Measurements from ENCODE around the gene PARD6G. TPM values are rescaled to one million over a fixed set of nuclear protein-coding genes. Genes with fewer than 3 reads are reported as not detected.

Gene PARD6G
- total RNA-seq, 1 donor from 2014 or later: 4.1 TPM

DNA sequence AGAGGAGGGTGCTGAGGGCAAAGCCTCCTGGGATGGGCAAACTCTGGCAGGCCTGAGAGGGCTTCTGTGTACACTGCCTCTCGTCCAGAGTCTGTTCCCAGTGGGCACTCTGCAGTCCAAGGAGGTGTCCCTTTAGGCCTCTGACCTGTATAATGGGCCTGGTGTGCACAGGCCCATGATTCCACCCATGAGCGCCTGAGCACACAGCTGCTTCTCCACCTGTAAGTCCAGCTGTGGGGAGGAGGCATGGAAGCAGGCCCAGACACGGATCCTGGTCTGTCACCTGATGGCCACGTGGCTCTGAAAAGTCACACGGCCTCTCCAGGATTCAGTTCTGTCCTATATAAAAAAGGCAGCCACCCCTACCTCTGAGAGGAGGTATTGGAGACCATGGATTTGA is 57.0 kb downstream of the PARD6G start:
- no peak for DNase-seq (ENCODE audit: low spot score)

DNA sequence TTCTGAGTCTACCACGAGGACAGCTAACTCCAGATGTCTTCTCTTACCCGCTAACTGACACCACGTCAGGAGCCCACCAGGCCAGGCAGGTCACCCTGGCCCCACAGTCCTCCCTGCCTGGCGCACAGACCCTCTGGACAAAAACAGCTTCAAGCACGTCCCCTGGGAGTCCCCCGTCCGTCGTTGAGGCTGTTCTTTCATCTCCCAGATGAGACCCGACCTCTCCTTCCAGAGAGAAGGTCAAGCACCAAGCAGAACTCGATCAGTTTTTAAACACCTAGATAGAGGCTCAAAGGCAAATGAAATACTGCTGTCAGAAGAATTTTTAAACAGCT is 57.8 kb downstream of the PARD6G start:
- no peak for DNase-seq (ENCODE audit: low spot score)

DNA sequence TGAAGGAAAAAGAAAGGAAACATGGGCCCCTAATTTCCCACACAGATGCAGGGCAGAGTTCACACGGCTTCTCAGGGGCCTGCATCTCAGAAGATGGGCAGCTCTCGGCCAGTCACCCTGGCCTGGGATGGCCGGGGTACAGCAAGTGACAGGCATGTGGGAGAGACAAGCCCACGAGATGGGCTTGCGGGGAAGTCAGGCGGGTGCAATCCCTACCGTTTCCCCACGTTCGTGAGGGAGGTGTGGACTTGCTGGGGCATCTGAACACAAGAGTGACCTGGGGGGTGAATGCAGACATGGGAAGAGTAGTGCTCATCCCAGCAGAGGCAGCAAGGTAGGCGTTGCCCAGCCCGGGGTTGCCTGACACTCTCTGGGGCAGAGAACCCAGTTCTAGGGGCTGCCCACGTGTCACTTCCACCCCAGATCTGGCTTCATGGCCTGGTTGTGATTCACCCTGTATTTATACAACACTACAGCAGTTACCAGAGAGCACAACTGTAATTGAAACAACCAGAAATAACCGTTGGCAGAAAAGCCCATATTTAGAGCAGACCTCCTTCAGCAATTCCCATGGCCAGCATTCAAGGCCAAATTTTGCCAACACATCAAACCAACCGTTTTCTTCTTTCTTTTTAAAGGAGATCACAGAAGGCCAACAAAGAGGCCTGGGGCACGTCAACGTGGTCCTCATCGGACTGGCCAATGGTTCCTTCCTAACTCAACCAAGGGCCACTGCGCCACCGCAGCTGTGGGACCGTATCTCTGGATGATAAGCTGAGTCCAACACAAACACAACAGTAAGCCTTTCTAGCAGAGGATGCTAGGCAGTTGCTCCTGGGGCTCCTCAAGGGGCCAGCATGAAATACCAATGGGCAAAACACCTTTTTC is 58.4 kb downstream of the PARD6G start:
- no peak for DNase-seq (ENCODE audit: low spot score)

DNA sequence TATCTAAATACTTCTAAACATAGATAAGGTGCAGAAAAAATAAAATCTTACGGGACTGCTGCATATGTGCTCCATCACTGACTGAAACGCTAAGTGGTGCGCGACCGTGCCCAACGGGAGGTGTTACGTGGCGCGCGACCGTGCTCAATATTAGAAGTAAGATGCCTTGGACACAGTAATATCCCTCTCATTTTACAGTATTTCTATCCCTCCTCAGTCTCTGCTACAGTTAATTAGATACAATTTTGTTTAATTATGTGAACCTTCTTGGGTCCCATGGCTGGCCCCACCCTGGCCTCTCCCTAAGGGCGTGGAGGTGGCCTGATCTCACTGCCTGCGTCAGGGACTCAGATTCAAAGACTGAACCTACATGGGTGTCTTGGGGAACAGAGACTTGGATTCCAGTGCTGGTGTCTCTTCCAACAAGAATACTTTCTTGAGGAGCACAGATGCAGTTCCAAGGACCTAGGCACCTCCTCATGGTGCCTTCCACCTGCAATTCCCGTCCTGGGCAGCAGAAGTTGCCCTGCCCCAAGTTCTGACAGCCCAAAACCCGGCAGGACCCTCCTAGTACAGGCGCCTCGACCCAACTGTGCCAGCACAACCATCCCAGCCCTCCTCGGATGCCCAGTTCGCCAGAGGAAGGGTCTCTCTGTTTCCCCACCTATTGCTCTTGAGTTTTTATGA is 59.2 kb downstream of the PARD6G start:
- no peak for DNase-seq (ENCODE audit: low spot score)

DNA sequence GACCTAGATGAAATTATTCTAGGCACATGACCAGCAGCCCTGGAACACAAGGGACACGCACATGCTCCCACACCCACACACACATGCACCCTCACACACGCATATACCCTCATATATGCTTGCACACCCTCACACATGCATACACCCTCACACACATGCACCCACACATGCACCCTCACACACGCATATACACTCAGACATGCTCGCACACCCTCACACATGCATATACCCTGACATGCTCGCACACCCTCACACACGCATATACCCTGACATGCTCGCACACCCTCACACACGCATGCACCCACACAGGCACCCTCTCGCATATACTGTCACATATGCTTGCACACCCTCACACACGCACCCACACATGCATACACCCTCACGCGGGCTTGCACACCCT is 61.8 kb downstream of the PARD6G start:
- no peak for DNase-seq (ENCODE audit: low spot score)

DNA sequence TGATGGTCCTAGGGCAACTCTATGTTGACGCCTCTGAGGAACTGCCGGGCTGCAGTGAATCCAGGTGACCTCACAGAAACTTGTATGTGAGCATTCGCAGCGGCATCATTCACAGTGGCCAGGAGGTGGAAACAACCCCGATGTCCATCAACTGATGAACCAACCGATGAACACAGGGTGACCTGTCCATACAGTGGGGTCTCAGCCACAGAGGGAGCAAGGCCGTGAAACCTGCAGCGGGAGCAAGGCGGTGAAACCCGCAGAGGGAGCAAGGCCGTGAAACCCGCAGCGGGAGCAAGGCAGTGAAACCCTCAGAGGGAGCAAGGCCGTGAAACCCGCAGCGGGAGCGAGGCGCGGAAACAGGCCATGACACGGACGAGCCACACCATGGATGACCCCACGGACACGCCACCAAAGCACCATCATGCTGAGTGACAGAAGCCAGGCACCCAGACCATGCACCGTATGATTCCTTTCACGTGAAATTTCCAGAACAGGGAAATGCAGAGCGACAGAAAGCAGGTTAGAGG is 63.0 kb downstream of the PARD6G start:
- DNase-seq (ENCODE audit: low spot score): no peak

DNA sequence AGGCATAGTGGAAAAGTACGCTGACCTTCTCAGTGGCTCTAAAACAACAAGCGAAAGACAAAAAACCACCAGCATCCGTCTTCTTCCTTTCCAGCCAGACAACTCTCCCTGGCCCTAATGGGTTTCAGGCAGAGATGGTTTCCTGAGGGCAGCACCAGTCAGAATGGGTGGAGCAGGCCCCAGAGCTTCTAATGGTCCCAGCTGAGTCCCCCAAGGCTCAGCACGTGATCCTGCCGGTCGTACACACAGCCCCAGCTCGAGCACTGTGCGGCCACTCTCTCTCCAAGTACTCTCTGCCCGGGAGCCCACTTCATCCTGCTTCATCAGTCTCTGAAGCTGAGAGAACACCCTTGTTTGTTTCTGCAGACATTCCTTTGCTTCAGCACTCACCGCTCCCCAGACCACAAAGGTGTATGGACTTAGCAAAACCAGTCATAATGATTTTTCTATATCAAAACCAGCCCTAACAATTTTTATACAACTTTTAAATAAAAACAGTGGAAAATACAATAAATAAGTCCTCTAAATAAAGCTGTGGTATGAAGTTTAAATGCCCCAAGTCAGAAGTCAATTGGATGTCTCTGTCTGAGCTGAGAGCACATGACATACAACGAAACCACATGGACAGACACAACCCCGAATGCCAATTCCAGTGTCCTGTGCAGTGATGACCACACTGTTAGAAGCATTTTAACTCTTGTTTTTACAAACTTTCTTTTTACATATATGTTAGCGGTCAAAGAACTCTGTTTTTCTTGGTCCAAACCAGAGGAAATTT is 63.9 kb downstream of the PARD6G start:
- DNase-seq (ENCODE audit: low spot score): no peak

DNA sequence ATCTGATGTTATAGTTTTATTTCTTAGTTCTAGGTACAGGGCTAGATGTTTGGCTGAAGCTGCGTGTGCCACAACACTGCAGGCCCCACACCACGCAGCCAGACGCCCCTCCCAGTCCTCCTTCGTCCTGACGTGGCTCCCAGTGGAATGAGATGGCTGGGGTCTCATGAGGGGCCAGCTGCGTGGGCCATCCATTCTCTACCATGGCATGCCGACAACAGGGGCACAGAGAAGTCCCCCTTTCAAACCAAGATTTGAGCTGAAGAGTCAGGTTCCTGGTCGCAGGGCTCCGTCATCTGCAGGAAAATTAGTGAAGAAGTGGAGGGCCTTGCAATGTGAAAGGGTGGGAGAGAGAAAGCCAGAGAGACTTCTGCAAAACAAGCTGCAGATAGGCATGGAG is 64.5 kb downstream of the PARD6G start:
- no peak for DNase-seq (ENCODE audit: low spot score)

DNA sequence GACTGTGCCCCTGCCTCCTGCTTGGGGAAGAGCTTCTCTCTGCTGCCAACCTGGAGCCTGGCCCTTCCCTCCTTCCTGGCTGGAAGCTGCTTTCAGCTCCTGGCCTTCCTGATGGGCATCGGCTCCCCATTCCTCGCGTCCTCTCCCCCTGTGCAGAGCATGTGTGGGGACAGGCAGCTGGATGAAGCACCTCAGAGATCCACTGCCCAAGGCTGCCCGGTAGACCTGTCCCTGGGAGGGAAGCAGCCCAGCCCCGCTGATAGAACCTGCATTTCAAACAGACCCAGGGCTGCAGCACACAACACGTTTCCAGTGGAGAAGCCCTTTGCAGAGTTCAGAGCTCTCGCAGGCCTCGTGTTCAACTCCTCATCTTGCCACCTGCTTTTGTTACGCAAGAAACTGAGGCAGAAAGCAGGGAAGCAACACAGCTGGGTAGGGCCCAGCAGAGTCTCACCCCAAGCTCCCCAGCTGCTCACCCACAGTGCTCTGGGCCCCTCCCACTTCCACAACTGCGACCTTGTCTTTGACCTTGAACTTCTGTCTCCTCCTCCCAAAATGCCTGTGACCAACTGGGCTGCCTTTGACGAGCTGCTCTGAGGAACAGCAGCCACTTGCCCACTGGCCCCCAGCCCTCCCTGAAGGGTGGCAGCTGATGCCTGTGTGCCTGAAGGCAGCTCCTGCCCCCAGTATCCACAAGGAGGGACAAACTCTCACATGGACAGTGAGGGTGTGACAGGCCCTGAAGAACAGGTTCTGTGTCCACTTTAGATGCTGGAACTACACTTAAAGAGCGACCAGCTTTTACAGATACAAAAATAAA is 65.5 kb downstream of the PARD6G start:
- no peak for DNase-seq (ENCODE audit: low spot score)

DNA sequence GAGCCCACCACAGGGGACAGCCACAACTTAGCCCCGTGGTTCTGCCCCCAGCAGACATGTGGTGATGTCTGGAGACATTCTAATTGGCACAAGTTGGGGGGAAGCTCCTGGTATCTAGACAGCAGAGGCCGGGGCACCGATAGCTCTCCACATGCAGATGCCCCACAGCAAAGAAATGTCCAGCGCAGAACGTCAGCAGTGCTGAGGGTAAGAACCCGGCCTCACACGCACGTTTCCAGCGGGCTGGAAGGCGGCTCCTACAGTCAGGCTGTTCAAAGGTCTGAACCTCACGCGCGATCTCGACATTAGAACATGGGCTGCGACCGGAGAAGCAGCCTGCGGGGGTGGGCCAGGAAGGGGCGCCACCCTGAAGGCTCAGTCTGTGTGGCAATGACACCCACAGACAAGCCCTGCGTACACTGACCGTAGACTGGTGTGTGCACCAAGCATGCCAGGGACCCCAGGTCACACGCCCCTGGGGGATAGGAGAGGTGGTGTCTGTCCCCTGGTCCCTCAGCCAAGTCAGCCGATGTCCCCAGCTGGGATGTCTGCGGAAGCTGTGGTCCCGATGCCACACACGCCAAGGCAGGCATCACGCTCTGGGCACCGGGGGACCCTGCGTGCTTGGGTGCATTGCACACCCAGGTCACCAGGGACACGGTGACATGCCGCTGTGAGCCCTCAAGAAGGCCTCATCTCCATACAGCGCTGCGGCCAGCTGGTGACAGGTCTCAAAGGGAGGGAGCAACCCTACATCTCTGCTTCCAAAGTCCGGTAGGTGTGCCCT is 66.3 kb downstream of the PARD6G start:
- no peak for DNase-seq (ENCODE audit: low spot score)

DNA sequence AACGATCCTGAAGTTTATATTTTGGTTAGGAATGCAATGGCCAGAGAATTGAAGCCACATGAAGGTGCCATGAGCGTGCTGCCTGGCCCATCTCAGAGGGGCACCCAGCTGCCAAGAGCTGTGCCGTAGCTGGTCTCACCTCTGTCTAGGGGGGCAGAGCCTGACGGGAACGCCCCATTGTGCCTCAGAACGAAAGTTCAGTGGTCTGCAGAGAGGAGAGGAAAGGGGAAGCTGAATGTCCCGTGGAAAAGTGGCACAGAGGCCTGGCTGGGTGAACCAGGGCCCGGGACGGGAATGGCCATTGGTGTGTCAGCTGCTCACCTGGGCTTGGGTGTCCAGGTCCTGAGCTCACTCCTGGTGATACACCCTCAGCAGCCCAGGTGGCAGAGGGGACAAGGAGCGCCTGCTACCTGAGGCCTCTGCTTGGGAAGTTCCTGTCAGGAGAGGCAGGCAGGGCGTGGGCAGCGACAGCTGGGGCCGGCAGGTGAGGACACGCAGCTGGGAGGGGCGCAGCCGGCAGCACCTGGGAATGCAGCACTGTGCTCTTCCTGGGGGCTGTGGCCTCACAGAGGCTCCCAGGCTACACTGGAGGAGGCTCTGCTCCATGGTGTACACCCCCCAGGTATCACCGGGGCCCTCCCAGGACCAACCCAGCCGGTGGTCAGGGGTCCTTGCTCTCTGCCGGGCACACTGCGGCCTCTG is 67.3 kb downstream of the PARD6G start:
- DNase-seq (ENCODE audit: low spot score): no peak

DNA sequence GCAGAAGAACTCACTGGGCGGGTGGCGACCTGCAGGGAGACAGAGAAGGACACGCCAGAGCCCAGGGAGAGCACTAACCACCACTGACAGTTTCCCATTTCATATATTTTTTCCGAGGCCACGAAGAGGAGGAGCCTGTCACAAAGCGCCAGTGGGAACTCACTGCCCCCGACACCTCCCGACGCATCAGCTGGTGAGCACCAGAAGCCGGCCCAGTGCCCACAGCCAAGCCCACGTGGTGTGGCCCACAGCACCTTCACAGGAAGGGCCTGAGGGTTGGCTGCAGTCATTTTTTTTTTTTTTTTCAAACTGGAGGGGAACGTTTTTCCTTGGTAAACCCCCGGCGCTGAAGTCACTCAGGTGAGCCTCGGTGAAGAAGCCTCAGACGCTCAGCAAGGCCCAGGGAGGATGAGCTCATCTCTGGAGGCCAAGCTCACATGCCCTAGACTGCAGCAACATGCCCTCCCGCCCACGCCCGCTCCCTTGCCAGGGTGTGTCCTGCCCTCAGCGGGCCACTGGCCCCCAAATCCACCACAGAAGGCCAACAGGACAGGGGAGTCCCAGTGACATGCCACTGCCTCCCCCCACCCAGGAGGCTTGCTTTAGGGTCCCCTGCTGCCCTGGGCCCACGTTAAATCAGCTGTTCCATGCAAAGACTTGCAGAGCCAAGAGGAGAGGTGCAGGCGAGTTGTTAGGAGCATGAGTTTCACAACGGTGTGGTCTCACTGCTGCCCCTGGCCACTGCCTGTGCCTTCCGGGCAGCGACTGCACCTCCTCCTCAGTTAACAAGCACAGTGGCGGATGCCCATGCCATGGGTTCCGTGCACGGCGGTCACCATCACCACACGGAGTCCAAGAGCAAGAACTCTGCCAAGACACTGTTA is 68.1 kb downstream of the PARD6G start:
- DNase-seq (ENCODE audit: low spot score): no peak

DNA sequence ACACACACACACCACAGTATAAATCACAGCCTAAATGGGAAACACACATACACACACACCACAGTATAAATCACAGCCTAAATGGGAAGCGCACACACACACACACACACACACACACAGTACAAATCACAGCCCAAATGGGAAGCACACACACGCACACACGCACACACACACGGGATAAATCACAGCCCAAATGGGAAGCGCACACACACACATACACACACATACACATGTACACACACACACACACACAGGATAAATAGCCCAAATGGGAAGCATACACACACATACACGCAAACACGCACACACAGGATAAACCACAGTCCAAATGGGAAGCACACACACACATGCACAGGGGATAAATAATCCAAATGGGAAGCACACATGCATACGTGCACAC is 70.2 kb downstream of the PARD6G start:
- DNase-seq (ENCODE audit: low spot score): no peak

DNA sequence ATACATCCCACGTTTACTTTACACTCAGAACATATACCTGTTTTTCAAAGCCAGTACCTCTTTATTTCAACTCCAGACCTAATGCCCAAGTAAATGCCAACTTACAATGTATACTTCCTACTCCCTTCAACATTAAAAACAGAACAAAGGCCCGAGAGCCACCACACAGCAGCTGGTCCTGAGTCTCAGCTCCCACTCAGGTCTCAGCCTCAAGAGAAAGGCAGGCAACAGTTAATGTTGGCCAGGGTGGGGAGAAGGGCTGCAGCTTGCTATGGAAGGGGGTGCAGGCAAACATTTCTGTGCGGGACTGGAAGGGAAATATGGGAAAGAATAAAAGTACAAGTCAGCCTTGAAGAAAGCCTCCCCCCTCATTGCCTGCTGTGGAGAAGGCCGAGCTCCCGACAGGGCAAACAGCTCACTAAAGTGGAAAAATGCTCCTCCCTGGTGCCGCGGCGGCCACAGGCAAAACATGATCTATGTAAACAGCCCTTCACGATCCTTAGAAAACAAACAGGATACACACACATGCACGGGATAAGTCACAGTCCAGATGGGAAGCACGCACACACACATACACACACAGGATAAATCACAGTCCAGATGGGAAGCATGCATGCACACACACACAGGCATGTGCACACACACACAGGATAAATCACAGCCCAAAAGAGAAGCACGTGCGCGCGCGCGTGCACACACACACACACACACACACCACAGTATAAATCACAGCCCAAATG is 70.8 kb downstream of the PARD6G start:
- DNase-seq (ENCODE audit: low spot score): no peak

DNA sequence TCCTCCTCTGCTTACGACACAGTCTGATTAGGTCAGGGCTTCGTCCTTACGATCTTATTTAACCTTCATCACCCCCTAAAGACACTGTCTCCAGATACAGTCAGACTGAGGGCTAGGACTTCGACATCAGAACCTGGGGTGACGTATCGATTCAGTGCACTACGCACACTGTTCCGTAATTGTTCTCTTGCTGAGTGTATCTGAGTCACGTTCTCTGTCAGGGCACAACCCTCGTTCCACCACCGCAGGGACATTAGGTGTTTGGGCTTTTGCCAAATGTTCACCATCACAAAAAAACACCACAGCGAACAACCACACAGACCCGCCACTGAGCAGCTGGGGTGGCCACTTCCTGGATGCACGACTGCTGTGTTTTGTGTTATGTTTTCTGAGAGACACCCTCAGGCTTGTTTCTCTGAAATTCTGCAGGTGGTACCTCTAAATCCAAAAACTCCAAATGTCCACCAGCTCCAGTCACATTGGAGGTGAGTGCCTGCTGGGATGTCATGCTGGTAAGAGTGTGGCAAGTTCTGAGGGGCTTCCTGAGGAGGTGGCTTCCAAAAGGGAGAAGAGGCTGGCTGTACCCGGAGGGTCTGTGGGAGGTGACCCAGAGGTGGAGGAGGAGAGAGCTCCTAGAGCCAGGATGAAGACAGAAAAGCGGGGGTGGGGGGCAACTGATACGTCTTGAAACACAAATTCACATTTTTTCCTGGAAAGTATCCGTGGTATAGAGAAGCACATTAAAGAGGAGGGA is 71.7 kb downstream of the PARD6G start:
- DNase-seq (ENCODE audit: low spot score): peak; percentile 26

DNA sequence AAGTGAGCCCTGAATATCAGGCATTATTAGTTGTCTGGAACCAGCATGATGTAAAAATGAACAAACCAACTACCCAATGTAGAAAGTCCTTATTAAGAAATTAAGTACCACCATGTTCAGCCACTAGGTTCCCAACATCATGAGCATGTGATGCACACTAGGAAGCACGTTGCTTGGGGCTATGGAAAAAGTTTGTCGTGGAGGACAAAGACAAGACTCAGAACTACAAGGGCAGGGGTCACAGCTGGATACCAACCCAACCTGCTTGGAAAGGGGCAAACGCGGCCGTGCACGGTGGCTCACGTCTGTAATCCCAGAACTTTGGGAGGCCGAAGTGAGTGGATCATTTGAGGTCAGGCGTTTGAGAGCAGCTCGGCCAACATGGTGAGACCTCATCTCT is 74.3 kb downstream of the PARD6G start:
- no peak for DNase-seq (ENCODE audit: low spot score)

DNA sequence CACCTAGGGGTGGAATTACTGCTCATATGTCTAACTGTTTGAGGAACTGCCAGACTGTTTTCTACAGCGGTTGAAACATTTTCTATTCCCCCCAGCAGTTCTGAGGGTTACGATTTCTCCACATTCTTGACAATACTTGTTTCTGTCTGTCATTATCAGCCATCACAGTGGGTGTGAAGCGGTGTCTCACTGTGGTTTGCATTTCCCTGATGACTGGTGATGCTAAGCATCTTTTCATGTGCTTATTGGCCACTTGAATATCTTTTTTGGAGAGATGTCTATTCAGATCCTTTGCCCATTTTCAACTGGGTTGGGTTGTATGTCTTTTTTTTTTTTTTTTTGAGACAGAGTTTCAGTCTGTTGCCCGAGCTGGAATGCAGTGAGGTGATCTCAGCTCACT is 75.3 kb downstream of the PARD6G start:
- DNase-seq (ENCODE audit: low spot score): no peak

Data from mucosa of gallbladder (tissue), 1 donor.